Trophoblast cell (in vitro differentiated cells and primary cell): ENCODE results near the gene ZFP36.

Experiments used
- DNase-seq, 2 donors: peaks; one replicate each; pipeline ENCODE4 v3.0.0-alpha.2; 2016
- H2AFZ ChIP-seq: 2 replicates; pipeline ENCODE4 v1.6.1; 2013; ENCODE audit warnings: low read length, moderate library complexity, mild to moderate bottlenecking; ENCODE audit not compliant: insufficient read depth, poor library complexity
- H2AK5ac ChIP-seq: 2 replicates; pipeline ENCODE4 v1.6.1; 2013; ENCODE audit warnings: mild to moderate bottlenecking, low read length
- H2BK120ac ChIP-seq: 2 replicates; pipeline ENCODE4 v1.6.1; 2013; ENCODE audit warnings: low read length, mild to moderate bottlenecking, moderate library complexity; ENCODE audit not compliant: insufficient read depth, poor library complexity
- H2BK12ac ChIP-seq: 2 replicates; pipeline ENCODE4 v1.6.1; 2013; ENCODE audit warnings: mild to moderate bottlenecking, low read length, moderate library complexity
- H2BK5ac ChIP-seq: 2 replicates; pipeline ENCODE4 v1.6.1; 2013; ENCODE audit warnings: low read length, low read depth, moderate library complexity, mild to moderate bottlenecking; ENCODE audit not compliant: poor library complexity
- H3K14ac ChIP-seq: 2 replicates; pipeline ENCODE4 v1.6.1; 2013; ENCODE audit warnings: mild to moderate bottlenecking, low read length
- H3K18ac ChIP-seq: 2 replicates; pipeline ENCODE4 v1.6.1; 2013; ENCODE audit warnings: mild to moderate bottlenecking, low read length
- H3K23ac ChIP-seq: 2 replicates; pipeline ENCODE4 v1.6.1; 2013; ENCODE audit warnings: low read length
- H3K27ac ChIP-seq: 2 replicates; pipeline ENCODE4 v1.5.1; 2013; ENCODE audit warnings: low read depth, mild to moderate bottlenecking, inconsistent platforms, low read length, moderate library complexity
- H3K27me3 ChIP-seq: 2 replicates; pipeline ENCODE4 v1.6.1; 2013; ENCODE audit warnings: inconsistent platforms, mild to moderate bottlenecking, low read length, moderate library complexity; ENCODE audit not compliant: insufficient read depth
- H3K36me3 ChIP-seq, 2 experiments: 1 replicate in 1 of 2; 2 replicates in 1 of 2; pipeline ENCODE4 v1.6.1; 2013; ENCODE audit warnings: low read length in 2 of 2, mild to moderate bottlenecking in 2 of 2, moderate library complexity in 1 of 2; ENCODE audit not compliant: insufficient read depth in 2 of 2, control insufficient read depth in 1 of 2
- H3K4ac ChIP-seq: 2 replicates; pipeline ENCODE4 v1.6.1; 2013; ENCODE audit warnings: low read depth, mild to moderate bottlenecking, low read length, moderate library complexity
- H3K4me1 ChIP-seq, 2 experiments: 1 replicate in 1 of 2; 2 replicates in 1 of 2; pipeline ENCODE4 v1.6.1; 2013; ENCODE audit warnings: low read length in 2 of 2, mild to moderate bottlenecking in 2 of 2, moderate library complexity in 1 of 2; ENCODE audit not compliant: insufficient read depth in 2 of 2, control insufficient read depth in 1 of 2
- H3K4me2 ChIP-seq: 2 replicates; pipeline ENCODE4 v1.6.1; 2013; ENCODE audit warnings: inconsistent platforms, mild to moderate bottlenecking, low read length, moderate library complexity
- H3K4me3 ChIP-seq: 2 replicates; pipeline ENCODE4 v1.5.1; 2013; ENCODE audit warnings: mild to moderate bottlenecking, low read depth, low read length, inconsistent platforms
- H3K79me1 ChIP-seq: one replicate; pipeline ENCODE4 v1.6.1; 2013; ENCODE audit warnings: low read length
- H3K79me2 ChIP-seq: 2 replicates; pipeline ENCODE4 v1.6.1; 2013; ENCODE audit warnings: low read length, mild to moderate bottlenecking; ENCODE audit not compliant: control insufficient read depth, insufficient read depth, poor library complexity
- H3K9ac ChIP-seq: 2 replicates; pipeline ENCODE4 v1.6.1; 2013; ENCODE audit warnings: mild to moderate bottlenecking, low read length
- H3K9me3 ChIP-seq: 2 replicates; pipeline ENCODE4 v1.6.1; 2013; ENCODE audit warnings: low read depth, mild to moderate bottlenecking, control low read depth, inconsistent platforms, low read length; ENCODE audit not compliant: insufficient read depth
- H4K12ac ChIP-seq: 2 replicates; pipeline ENCODE4 v1.6.1; 2013; ENCODE audit warnings: low read depth, mild to moderate bottlenecking, low read length, moderate library complexity
- H4K8ac ChIP-seq: 2 replicates; pipeline ENCODE4 v1.6.1; 2013; ENCODE audit warnings: low read depth, mild to moderate bottlenecking, low read length, moderate library complexity
- H4K91ac ChIP-seq: one replicate; pipeline ENCODE4 v1.6.1; 2013; ENCODE audit warnings: low read depth, mild to moderate bottlenecking, low read length, moderate library complexity
- whole genome bisulfite sequencing: extraction: QIAGEN DNeasy Blood & Tissue Kit; methylation state at CpG from one replicate; pipeline ENCODE4 v1.1.7; 2013; ENCODE audit warnings: missing lambda C conversion rate; ENCODE audit not compliant: insufficient read length, insufficient coverage; ENCODE audit errors: extremely low coverage; 5-methylcytosine and 5-hydroxymethylcytosine counted together

ZFP36 gene

DNA sequence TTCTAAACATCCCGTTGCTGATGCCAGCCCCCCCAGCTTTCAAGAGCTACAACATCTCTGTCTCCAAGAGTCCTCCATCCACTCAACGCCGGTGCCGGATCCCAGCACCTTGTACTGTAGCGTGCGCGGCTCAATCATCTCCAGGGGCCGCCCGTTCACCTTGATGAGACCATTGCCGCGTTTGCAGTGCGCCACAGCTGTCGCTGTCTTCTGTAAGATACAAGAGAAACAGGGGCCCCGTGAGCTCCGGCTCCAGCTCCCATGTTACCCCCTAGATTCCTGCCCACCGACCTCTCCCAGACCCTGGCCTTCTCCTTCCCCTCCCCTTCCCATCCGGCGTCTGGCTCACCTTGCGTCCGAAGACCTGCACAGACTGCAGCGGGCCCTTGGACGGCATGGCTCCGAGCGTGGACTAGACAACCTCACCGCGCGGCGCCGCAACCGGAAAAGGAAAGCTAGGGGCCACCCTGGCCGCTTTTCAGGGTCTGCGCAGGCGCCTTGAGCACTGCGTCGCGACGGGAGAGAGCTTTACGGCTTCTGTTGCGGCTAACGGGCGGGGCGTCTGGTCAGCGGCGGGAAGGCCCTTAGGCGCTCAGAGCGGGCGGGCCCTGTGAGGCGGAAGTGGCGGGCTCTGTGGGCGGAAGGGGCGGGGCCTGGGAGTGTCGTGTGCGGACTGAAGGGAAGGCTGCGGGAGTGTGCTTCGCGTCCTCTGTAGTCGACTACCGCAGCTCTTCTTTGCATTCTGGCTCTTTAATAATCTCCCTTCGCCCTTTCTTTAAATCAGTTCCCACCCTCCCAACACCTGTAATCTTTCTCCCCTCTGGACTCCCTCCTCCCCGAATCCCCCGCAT, 29.1 kb downstream of the ZFP36 start, which contains the start of gene RPS16:
RPS16 (minus strand) TSS at position 451 of the 851 bp plus-strand sequence; CDS start at position 397, 54 bp downstream.
- Histone ChIP-seq H2AFZ (peak within 1 kb of the TSS; percentile 45), H3K4me2 (peak within 1 kb of the TSS; percentile 88), H4K8ac (peak within 1 kb of the TSS; percentile 93), H3K4me1 (peaks cover 5 to 14% of the 10 kb centered on the region in 2 experiments), H2BK120ac (peak within 1 kb of the TSS; percentile 89), H3K27me3 (no peaks in the 10 kb centered on the region), H3K9me3 (no peaks in the 10 kb centered on the region), H4K12ac (peak within 1 kb of the TSS; percentile 91), H3K36me3 (peaks cover 22 to 26% of the 10 kb centered on the region in 2 experiments), H3K14ac (peak within 1 kb of the TSS; percentile 98), H2AK5ac (peak within 1 kb of the TSS; percentile 95), H3K4me3 (peak within 1 kb of the TSS; percentile 100), H2BK12ac (no peak within 1 kb of the TSS), H3K4ac (peak within 1 kb of the TSS; percentile 100), H3K23ac (peak within 1 kb of the TSS; percentile 41), H3K9ac (peak within 1 kb of the TSS; percentile 100), H3K27ac (peak within 1 kb of the TSS; percentile 42), H3K79me1 (peaks cover 6% of the 10 kb centered on the region), H3K79me2 (peaks cover 10% of the 10 kb centered on the region), H4K91ac (peak within 1 kb of the TSS; percentile 95), H3K18ac (peak within 1 kb of the TSS; percentile 98), H2BK5ac (peak within 1 kb of the TSS; percentile 84)
- peak; percentile 99 for DNase-seq
- no CpG with 5 or more reads among the region's 61 CpGs for WGBS

DNA sequence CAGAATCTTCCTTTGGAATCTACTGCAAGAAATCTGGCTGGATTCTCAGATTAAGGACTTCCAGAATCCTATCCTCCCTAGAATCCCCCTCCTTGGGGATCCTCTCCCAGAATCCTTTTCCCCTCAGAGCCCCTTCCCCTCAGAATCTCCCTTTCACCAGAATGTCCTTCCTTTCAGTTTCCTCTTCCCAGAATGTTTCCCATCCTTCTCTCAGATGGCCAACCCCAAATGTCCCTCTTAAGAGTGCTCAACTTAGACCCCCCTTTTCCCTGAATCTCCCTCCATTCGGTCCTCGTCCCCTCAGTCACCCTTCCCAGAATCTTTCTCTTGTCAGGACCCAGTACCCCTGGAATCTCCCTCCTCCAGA, 29.7 kb downstream of the ZFP36 start:
- H2BK120ac ChIP-seq: no peak overlapping the region
- no peaks in the 10 kb centered on the region for H3K27me3 ChIP-seq
- no peak overlapping the region for H3K4me3 ChIP-seq
- H3K9me3 ChIP-seq: no peaks in the 10 kb centered on the region
- no peak overlapping the region for H3K18ac ChIP-seq
- H3K14ac ChIP-seq: peak overlapping the region; percentile 69
- peaks cover 10% of the 10 kb centered on the region for H3K79me2 ChIP-seq
- H4K12ac ChIP-seq: peak overlapping the region; percentile 69
- peaks cover 5 to 10% of the 10 kb centered on the region in 2 experiments for H3K4me1 ChIP-seq
- H3K27ac ChIP-seq: peak overlapping the region; percentile 42
- H2BK5ac ChIP-seq: peak overlapping the region; percentile 41
- peak overlapping the region; percentile 30 for H3K4ac ChIP-seq
- H3K79me1 ChIP-seq: peaks cover 6% of the 10 kb centered on the region
- H3K23ac ChIP-seq: no peak overlapping the region
- H4K91ac ChIP-seq: peak overlapping the region; percentile 81
- peak overlapping the region; percentile 84 for H3K4me2 ChIP-seq
- H3K9ac ChIP-seq: peak overlapping the region; percentile 80
- H3K36me3 ChIP-seq: peaks cover 22 to 26% of the 10 kb centered on the region in 2 experiments
- H2AK5ac ChIP-seq: no peak overlapping the region
- peak overlapping the region; percentile 90 for H4K8ac ChIP-seq
- no peak overlapping the region for H2BK12ac ChIP-seq
- no CpG with 5 or more reads among the region's 2 CpGs for WGBS
- no peak for DNase-seq
- peak overlapping the region; percentile 45 for H2AFZ ChIP-seq

DNA sequence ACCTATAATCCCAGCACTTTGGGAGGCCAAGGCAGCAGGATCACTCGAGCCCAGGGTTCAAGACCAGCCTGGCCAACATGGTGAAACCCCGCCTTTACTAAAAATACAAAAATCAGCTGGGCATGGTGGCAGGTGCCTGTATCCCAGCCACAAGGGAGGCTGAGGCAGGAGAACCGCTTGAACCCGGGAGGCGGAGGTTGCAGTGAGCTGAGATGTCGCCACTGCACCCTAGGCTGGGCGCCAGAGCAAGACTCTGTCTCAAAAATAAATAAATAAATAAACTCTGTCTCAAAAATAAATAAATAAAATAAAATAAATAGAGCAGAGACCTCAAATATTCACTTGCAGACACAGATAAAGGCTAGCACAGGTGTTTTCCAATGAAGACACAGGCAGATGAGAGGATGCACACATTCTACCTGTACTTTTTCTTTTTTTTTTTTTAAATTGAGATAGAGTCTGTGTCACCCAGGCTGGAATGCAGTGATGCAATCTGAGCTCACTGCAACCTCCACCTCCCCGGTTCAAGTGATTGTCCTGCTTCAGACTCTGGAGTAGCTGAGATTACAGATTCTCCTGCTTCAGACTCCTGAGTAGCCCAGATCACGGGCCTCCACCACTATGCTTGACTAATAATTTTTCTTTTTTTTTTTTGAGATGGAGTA, 31.8 kb downstream of the ZFP36 start:
- Histone ChIP-seq H3K4me1 (peaks cover 5 to 10% of the 10 kb centered on the region in 2 experiments), H2AK5ac (no peak overlapping the region), H3K9me3 (no peaks in the 10 kb centered on the region), H3K4me3 (no peak overlapping the region), H2BK5ac (no peak overlapping the region), H3K23ac (no peak overlapping the region), H3K18ac (no peak overlapping the region), H3K4me2 (no peak overlapping the region), H4K12ac (no peak overlapping the region), H3K9ac (no peak overlapping the region), H3K27ac (no peak overlapping the region), H2BK120ac (no peak overlapping the region), H4K8ac (peak overlapping the region; percentile 43), H3K27me3 (no peaks in the 10 kb centered on the region), H2BK12ac (no peak overlapping the region), H3K79me2 (peaks cover 10% of the 10 kb centered on the region), H3K36me3 (peaks cover 11 to 14% of the 10 kb centered on the region in 2 experiments), H4K91ac (no peak overlapping the region), H3K4ac (no peak overlapping the region), H3K79me1 (peaks cover 6% of the 10 kb centered on the region), H3K14ac (no peak overlapping the region), H2AFZ (no peak overlapping the region)
- DNase-seq: peak; percentile 67 to 77
- no CpG with 5 or more reads among the region's 9 CpGs for WGBS

DNA sequence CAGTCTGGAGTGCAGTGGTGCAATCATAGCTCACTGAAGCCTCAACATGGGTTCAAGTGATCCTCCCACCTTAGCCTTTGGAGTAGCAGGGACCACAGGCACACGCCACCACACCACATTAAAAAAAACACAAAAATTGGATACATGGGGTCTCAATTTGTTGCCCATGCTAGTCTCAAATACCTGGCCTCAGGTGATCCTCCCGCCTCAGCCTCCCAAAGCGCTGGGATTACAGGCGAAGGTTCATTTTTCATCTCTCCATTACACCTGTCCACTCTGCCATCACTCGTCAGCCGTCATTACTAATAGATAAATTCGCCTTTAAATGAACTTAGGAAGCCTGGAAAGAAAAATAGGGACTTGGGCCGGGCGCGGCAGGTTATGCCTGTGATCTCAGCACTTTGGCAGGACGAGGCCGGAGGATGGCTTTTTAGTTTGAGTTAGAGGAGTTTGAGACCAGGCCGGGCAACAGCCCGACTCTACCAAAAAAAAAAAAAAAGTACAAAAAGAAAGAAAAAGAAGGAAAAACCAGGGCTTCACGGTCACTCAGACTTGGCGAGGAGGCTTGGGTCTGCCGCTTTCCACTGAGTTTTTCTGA, 38.0 kb downstream of the ZFP36 start:
- H4K91ac ChIP-seq: peak overlapping the region; percentile 62
- peaks cover 9% of the 10 kb centered on the region for H3K79me1 ChIP-seq
- peak overlapping the region; percentile 64 for H2AK5ac ChIP-seq
- peak overlapping the region; percentile 89 for H4K8ac ChIP-seq
- peak overlapping the region; percentile 63 for H4K12ac ChIP-seq
- H3K9ac ChIP-seq: peak overlapping the region; percentile 90
- H3K4me3 ChIP-seq: peak overlapping the region; percentile 95
- H3K79me2 ChIP-seq: peaks cover 27% of the 10 kb centered on the region
- peaks cover 8 to 16% of the 10 kb centered on the region in 2 experiments for H3K4me1 ChIP-seq
- H3K14ac ChIP-seq: peak overlapping the region; percentile 60
- peak overlapping the region; percentile 52 for H3K27ac ChIP-seq
- peak overlapping the region; percentile 30 for H3K18ac ChIP-seq
- peak in 1 of 2 donors; percentile 51 for DNase-seq
- peaks cover 3 to 5% of the 10 kb centered on the region in 2 experiments for H3K36me3 ChIP-seq
- peak overlapping the region; percentile 74 for H3K4me2 ChIP-seq
- peak overlapping the region; percentile 50 for H2BK5ac ChIP-seq
- H3K9me3 ChIP-seq: no peaks in the 10 kb centered on the region
- H2AFZ ChIP-seq: peak overlapping the region; percentile 40
- H2BK12ac ChIP-seq: no peak overlapping the region
- peak overlapping the region; percentile 15 for H2BK120ac ChIP-seq
- H3K4ac ChIP-seq: peak overlapping the region; percentile 71
- no CpG with 5 or more reads among the region's 17 CpGs for WGBS
- no peak overlapping the region for H3K23ac ChIP-seq
- no peaks in the 10 kb centered on the region for H3K27me3 ChIP-seq
